ENCODE data around the gene MYRF.
A peak's percentile ranks its signal among the peaks of the same experiment; 100 is the strongest.

Gene MYRF

GRCh38 chr11:61739413-61739812, 13.0 kb upstream of the MYRF start:
- no peak for DNase-seq (ENCODE audit: low spot score)

- DNase-seq (ENCODE audit: low spot score), result no peak
Observed at GRCh38 chr11:61739966-61740365, 12.5 kb upstream of the MYRF start.

- DNase-seq (ENCODE audit: low spot score), result no peak
Observed at GRCh38 chr11:61742391-61742790, 10.0 kb upstream of the MYRF start.

GRCh38 chr11:61743486-61744095, 8.8 kb upstream of the MYRF start:
- DNase-seq (ENCODE audit: low spot score), result no peak

- no peak for DNase-seq (ENCODE audit: low spot score)
Observed at GRCh38 chr11:61744181-61744580, 8.3 kb upstream of the MYRF start.

- DNase-seq (ENCODE audit: low spot score), result no peak
Observed at GRCh38 chr11:61744609-61745156, 7.8 kb upstream of the MYRF start.

GRCh38 chr11:61745781-61746441, 6.5 kb upstream of the MYRF start:
- no peak for DNase-seq (ENCODE audit: low spot score)

GRCh38 chr11:61746442-61747191, 5.8 kb upstream of the MYRF start:
- no peak for DNase-seq (ENCODE audit: low spot score)

- peak; percentile 99 for DNase-seq (ENCODE audit: low spot score)
Observed at GRCh38 chr11:61747192-61747966, 5.1 kb upstream of the MYRF start.

GRCh38 chr11:61747967-61748285, 4.5 kb upstream of the MYRF start:
- DNase-seq (ENCODE audit: low spot score), result no peak

- DNase-seq (ENCODE audit: low spot score), result no peak
Observed at GRCh38 chr11:61749591-61750217, 2.7 kb upstream of the MYRF start.

GRCh38 chr11:61750631-61751273, 1.7 kb upstream of the MYRF start:
- DNase-seq (ENCODE audit: low spot score), result no peak

GRCh38 chr11:61751384-61751783, 1.1 kb upstream of the MYRF start:
- no peak for DNase-seq (ENCODE audit: low spot score)

- DNase-seq (ENCODE audit: low spot score), result no peak
Observed at GRCh38 chr11:61752925-61753521, 587 bp downstream of the MYRF start.

GRCh38 chr11:61753672-61754071, 1.2 kb downstream of the MYRF start:
- no peak for DNase-seq (ENCODE audit: low spot score)

GRCh38 chr11:61754534-61755482, 2.4 kb downstream of the MYRF start:
- no peak for DNase-seq (ENCODE audit: low spot score)

GRCh38 chr11:61756147-61756451, 3.7 kb downstream of the MYRF start:
- DNase-seq (ENCODE audit: low spot score), result no peak

GRCh38 chr11:61756452-61757212, 4.2 kb downstream of the MYRF start:
- peak; percentile 99 for DNase-seq (ENCODE audit: low spot score)

- DNase-seq (ENCODE audit: low spot score), result no peak
Observed at GRCh38 chr11:61757213-61757862, 4.9 kb downstream of the MYRF start.
